ENCODE results near the gene DTD1. TPM values are rescaled to one million over a fixed set of nuclear protein-coding genes. Genes with fewer than 3 reads are reported as not detected.

DTD1 gene
- polyA plus RNA-seq, 1 of the 3 experiments (the other 2 are of a cell fraction) = 81.1 TPM

- Histone ChIP-seq H3F3A (replicated peaks; ENCODE audit: insufficient read depth) (no peaks in the 10 kb centered on the region), H3K4me1 (ENCODE audit: control insufficient read depth in 1 of 2, insufficient read depth in 2 of 2, low read depth in 1 of 2, low read length in 1 of 2) (peaks cover 5 to 11% of the 10 kb centered on the region in 2 experiments; a peak in 3 of 4 replicates), H3K4me2 (no peak overlapping the region), H3K9me3 (no peaks in the 10 kb centered on the region), H2AFZ (ENCODE audit: low read depth) (no peak overlapping the region), H3K36me3 (replicated peaks in 1 of 2; ENCODE audit: control insufficient read depth in 1 of 2, insufficient read depth in 2 of 2, low read length in 1 of 2) (peaks cover 0 to 2% of the 10 kb centered on the region in 2 experiments), H3K9ac (no peak overlapping the region), H4K20me1 (ENCODE audit: insufficient read depth) (no peaks in the 10 kb centered on the region), H3K79me2 (ENCODE audit: insufficient read depth) (no peaks in the 10 kb centered on the region), H3K27ac (ENCODE audit: low read depth in 2 of 2, low read length in 1 of 2) (no peak overlapping the region; a peak in 1 of 4 replicates), H3K4me3 (ENCODE audit: low read depth in 2 of 2, low read length in 1 of 2) (no peak overlapping the region), H3K9me2 (no peaks in the 10 kb centered on the region), H3K27me3 (ENCODE audit: insufficient read depth) (no peaks in the 10 kb centered on the region)
- CTCF ChIA-PET = no interaction called here
- no peak for TF ChIP-seq GABPA (IDR thresholded peaks at IDR 0.05; ENCODE audit: low read depth)
- TF ChIP-seq MEF2A (IDR thresholded peaks at IDR 0.05; ENCODE audit: borderline replicate concordance, low read depth) = no peak
- TF ChIP-seq MXI1 (IDR thresholded peaks at IDR 0.05; ENCODE audit: low read depth, low read length) = no peak
- TF ChIP-seq RXRA (IDR thresholded peaks at IDR 0.05; ENCODE audit: borderline replicate concordance, low read depth) = no peak
- TF ChIP-seq RFX5 (IDR thresholded peaks at IDR 0.05; ENCODE audit: low read length) = no peak
- TF ChIP-seq TEAD4 (IDR thresholded peaks at IDR 0.05; ENCODE audit: borderline replicate concordance, insufficient read depth) = no peak
- TF ChIP-seq USF2 (IDR thresholded peaks at IDR 0.05; ENCODE audit: borderline replicate concordance, low read depth, low read length) = no peak
- no peak for DNase-seq
- POLR2A ChIA-PET = no interaction called here
- 74% methylated on average over 6 of the region's 6 CpGs for WGBS (ENCODE audit: low lambda C conversion rate)
Measured at GRCh38 chr20:18734525-18735189, 146.8 kb downstream of the DTD1 start.

GRCh38 chr20:18737140-18737539 is 149.3 kb downstream of the DTD1 start:
- no peak for TF ChIP-seq EP300 (IDR thresholded peaks at IDR 0.05; ENCODE audit: borderline replicate concordance in 1 of 2, low read depth in 1 of 2, low read length in 1 of 2)
- TF ChIP-seq FOXM1 (IDR thresholded peaks at IDR 0.05; ENCODE audit: low read depth) = no peak
- TF ChIP-seq, protein P1, sequence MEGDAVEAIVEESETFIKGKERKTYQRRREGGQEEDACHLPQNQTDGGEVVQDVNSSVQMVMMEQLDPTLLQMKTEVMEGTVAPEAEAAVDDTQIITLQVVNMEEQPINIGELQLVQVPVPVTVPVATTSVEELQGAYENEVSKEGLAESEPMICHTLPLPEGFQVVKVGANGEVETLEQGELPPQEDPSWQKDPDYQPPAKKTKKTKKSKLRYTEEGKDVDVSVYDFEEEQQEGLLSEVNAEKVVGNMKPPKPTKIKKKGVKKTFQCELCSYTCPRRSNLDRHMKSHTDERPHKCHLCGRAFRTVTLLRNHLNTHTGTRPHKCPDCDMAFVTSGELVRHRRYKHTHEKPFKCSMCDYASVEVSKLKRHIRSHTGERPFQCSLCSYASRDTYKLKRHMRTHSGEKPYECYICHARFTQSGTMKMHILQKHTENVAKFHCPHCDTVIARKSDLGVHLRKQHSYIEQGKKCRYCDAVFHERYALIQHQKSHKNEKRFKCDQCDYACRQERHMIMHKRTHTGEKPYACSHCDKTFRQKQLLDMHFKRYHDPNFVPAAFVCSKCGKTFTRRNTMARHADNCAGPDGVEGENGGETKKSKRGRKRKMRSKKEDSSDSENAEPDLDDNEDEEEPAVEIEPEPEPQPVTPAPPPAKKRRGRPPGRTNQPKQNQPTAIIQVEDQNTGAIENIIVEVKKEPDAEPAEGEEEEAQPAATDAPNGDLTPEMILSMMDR (IDR thresholded peaks at IDR 0.05) = no peak
- TF ChIP-seq CHD2 (IDR thresholded peaks at IDR 0.05; ENCODE audit: low read length, partially characterized antibody) = no peak
- TF ChIP-seq USF2 (IDR thresholded peaks at IDR 0.05; ENCODE audit: borderline replicate concordance, low read depth, low read length) = no peak
- no peak for TF ChIP-seq FOXJ3 (CRISPR knock-in tag; IDR thresholded peaks at IDR 0.05)
- no peak for TF ChIP-seq MXI1 (IDR thresholded peaks at IDR 0.05; ENCODE audit: low read depth, low read length)
- TF ChIP-seq RAD21 (IDR thresholded peaks at IDR 0.05; ENCODE audit: low read length) = no peak
- no peak for TF ChIP-seq RCOR1 (IDR thresholded peaks at IDR 0.05; ENCODE audit: low read length)
- TF ChIP-seq ELF1 (IDR thresholded peaks at IDR 0.05) = no peak
- no peak for TF ChIP-seq USF1 (IDR thresholded peaks at IDR 0.05; ENCODE audit: borderline replicate concordance, low read depth)
- TF ChIP-seq RXRA (IDR thresholded peaks at IDR 0.05; ENCODE audit: borderline replicate concordance, low read depth) = no peak
- no peak for TF ChIP-seq TEAD4 (IDR thresholded peaks at IDR 0.05; ENCODE audit: borderline replicate concordance, insufficient read depth)
- TF ChIP-seq FOSL2 (IDR thresholded peaks at IDR 0.05; ENCODE audit: borderline replicate concordance, low read depth) = no peak
- no peak for TF ChIP-seq NFIC (IDR thresholded peaks at IDR 0.05; ENCODE audit: borderline replicate concordance)
- POLR2A ChIA-PET = no interaction called here
- H3K4me2 ChIP-seq = no peak overlapping the region
- CTCF ChIA-PET = no interaction called here
- peaks cover 9% of the 10 kb centered on the region for H3F3A ChIP-seq (replicated peaks; ENCODE audit: insufficient read depth)
- H3K9me3 ChIP-seq = no peaks in the 10 kb centered on the region
- WGBS (ENCODE audit: low lambda C conversion rate) = 81% methylated on average over 3 of the region's 4 CpGs
- H3K9ac ChIP-seq = no peak overlapping the region
- H3K79me2 ChIP-seq (ENCODE audit: insufficient read depth) = no peaks in the 10 kb centered on the region
- H3K27me3 ChIP-seq (ENCODE audit: insufficient read depth) = no peaks in the 10 kb centered on the region
- H4K20me1 ChIP-seq (ENCODE audit: insufficient read depth) = no peaks in the 10 kb centered on the region
- no peaks in the 10 kb centered on the region for H3K9me2 ChIP-seq
- peaks cover 8 to 23% of the 10 kb centered on the region in 2 experiments for H3K4me1 ChIP-seq (ENCODE audit: control insufficient read depth in 1 of 2, insufficient read depth in 2 of 2, low read depth in 1 of 2, low read length in 1 of 2)
- peaks cover 0 to 2% of the 10 kb centered on the region in 2 experiments for H3K36me3 ChIP-seq (replicated peaks in 1 of 2; ENCODE audit: control insufficient read depth in 1 of 2, insufficient read depth in 2 of 2, low read length in 1 of 2)
- no peak for DNase-seq
- no peak overlapping the region for H3K27ac ChIP-seq (ENCODE audit: low read depth in 2 of 2, low read length in 1 of 2)
- H2AFZ ChIP-seq (ENCODE audit: low read depth) = no peak overlapping the region
- H3K4me3 ChIP-seq (ENCODE audit: low read depth in 2 of 2, low read length in 1 of 2) = no peak overlapping the region
